Fibroblast of upper back skin (primary cell): ENCODE results near the gene RHOBTB1.
A peak's percentile ranks its signal among the peaks of the same experiment; 100 is the strongest.

Experiments used
- DNase-seq: peaks from one replicate; pipeline ENCODE4 v3.0.0-alpha.2; 2013

RHOBTB1 gene

DNA sequence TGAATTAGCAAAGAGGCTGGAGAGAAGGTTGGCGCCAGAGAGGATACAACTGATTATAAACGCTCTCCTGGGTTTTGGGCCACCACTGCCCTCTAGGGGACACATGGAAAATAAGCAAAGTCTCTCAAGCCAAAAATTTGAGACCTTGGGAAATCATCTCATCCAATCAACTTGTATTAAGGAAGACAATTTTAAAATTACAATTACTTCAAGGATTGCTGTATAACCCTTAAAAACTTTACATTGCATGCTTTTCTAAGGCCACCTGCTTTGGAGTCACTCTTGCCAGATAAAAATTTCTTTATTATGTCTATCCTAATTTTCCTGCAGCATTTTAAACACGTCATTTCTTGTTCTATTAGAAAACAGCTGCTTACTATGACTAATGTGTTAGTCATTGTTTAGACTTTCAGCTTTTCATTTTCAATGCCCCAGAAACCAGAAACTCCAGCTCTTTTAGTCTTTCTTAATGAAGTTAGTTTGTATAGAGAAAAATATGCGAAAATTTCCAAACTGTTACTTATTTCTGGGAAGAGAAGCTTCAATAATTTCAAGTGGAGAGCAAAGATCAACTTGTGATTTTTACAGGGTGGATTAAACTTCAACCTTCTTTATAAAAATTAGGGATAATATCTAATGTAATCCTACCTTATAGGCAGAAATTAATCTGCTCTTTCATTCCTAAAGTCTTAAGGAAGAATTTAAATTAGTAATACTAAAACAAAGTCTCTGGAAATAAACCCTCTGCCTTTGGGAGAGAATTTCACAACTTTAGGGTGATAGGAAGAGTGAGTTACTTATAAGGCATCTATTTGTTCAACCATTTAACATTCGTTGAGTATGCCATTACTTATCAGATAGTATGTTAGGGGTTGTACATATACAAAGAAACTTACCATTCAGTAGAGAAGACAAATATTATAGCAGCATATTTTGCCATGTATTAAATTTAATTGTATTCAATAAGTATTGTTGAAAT, 20.6 kb upstream of the RHOBTB1 start:
- DNase-seq, result peak; percentile 84

DNA sequence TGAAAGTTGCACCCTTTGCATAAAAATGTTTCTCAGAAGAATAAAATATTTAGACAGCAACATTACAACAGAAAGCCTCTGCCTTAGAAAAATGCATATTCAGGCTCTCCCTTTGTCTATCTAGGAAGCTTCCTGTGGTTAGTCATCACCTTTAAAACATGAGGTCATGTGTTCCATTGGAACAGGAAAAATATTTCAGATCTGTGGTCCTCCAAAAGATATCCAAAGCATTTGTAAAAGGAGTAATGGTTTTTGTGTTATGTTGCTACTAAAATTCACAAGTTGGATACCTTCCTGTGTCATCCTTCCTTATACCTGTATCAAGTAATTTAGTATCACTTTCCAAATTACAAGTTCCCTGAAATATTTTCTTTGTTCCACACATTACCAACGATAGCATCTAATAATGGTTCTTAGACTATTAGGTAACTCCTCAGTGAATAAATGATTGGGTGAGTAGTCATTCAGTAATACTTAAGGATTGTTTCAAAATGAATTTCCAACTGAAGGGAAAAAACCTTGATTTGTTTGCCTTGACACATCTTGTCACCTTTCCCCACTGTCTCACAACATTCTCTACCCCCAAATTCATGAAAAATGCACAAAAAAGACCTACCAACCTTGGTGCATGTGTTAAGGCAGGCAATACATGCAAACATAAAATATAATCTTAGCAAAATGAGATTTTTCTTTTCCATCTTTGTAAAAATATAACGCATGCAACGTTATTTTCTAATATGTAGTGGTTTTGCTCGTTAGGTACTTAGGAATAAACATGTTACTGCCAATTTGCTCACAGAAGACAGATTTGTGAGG, 19.7 kb upstream of the RHOBTB1 start:
- DNase-seq, result peak; percentile 84

DNA sequence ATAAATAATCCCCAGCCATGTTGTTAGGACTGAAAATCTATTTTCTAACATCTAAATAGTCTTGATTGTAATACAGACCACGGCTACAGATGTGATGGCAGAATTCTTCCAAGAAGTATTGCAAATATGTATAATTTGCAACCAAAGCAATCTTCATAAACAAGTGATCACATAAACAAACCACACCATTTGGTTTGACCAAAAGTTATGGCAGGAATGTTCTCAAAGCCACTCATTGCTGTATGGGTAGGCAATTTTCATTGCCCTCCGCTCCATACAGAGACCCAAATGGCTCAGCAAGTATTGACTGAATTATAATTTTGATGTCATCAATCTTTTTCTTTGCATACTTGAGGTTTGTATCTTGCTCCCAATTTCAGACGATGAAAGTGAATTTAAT, 19.0 kb upstream of the RHOBTB1 start:
- peak; percentile 83 for DNase-seq

DNA sequence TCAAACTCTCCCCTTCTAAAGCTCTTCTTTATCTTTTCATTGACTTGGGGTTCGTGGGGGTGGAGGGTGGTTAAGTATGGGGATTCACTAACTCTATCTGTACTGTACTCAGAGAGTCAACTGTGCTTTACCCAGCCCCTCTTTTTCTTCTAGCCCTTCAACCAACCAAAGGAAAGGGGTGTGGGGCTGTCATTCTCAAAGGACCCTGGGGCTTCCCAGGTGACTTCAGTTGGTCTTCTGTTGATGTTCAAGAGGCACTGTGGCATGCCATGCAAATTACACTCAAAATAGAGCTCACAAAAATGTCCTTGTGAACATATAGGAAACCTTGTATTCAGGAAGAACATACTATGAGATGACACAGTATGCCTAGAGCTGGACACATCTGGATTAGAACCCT, 16.9 kb upstream of the RHOBTB1 start:
- DNase-seq, result no peak

DNA sequence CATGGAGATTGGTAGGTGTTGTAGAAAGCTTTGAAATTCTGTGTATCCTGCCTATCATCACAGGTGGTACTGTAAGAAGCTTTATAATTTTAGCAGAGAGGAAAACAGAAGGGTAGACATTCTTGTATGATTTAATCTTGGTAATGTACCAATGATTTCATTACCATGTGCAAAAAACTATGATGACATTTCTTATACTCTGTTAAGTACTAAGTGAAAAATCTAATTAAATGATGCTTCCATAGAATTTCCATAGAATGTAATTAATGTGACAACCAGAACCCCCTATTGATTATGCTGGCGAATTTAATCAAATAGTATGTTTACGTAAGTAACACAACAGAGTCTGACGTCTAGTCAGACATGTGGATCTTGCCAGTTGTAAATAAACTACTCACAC, 16.0 kb upstream of the RHOBTB1 start:
- no peak for DNase-seq

DNA sequence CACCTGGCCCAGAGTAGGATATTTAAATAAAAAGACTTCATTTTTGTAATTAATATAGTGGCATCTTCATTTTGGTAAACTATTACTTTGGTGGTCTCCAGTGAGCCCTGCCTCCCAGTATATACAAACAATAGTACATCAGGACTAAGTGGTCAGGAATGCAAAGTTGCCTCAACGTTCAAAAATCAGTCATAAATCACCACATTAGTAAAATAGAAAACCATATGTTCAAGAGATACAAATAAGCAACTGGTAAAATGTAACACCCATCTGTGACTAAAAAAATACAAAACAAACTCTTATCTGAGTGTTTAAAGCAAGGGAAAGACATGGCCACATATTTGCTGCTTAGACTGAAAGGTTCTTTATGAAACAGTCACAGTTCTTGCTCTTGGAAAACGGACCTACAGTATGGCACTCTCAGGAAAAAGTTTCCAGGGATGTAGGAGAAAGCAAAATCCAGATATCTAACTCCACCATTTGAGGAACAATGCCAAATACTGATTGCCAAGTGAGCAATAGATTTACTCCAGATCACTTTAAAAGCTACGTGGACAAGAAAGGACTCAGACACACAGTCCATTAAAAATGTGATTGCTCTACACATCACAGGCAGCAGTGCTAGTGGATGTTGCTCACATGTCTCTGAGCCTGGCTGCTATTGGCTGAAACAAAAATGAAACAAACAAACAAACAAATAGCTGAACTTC, 15.1 kb upstream of the RHOBTB1 start:
- DNase-seq, result peak; percentile 71

DNA sequence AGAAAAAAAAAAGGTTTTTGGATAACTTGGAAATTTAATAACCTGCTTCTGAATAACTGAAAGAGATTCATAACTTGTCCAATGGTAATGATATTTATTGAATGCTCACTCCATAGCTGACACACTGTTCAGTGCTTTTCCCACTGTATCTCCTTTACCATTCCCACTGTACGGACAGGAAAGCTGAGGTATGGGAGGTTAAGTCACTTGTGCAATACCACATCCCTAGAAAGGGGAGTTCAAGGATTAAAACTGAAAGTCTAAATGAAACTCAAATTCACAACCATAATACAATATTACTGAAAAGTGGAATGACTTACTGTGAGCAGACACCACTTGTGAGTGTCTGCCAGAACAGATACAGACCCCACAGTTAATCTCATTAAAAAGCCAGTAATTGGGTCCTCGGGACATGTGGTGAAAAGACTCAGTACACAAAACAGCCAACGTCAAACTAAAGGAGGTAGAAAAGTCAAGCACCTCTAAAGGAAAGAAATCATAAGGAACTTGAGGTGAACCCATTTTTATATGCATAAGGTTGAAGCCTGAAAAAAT, 13.8 kb upstream of the RHOBTB1 start:
- DNase-seq, result no peak

DNA sequence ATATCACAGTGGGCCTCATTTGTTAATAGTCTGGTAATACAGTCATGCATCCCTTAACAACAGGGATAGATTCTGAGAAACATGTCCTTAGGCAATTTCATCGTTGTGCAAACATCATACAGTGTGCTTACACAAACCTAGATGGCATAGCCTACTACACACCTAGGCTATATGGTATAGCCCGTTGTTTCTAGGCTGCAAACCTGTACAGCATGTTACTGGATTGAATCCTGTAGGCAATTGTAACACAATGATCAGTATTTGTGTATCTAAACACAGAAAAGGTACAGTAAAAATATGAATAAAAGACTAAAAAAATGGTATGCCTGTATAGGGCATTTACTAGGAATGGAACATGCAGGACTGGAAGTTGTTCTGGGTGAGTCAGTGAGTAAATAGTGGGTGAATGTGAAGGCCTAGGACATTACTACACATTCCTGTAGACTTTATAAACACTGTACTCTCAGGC, 12.0 kb upstream of the RHOBTB1 start:
- peak; percentile 72 for DNase-seq

DNA sequence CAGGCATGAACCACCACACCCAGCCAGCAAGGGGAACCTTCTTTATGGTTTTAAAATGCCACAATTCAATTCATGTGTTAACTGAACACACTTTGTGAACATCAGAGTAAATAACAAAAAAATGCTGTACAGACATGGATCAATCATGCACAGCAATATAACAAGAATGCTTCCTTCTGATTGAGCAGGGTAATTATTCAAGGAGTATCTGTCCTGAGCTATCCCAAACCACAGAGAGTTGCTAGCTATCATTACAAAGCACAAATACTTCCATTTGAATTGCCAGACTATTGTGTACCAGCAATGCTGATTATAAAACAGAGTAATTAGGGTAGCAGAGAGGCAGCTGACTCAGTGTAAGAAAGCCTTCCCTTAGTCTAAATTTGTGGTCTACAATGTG, 11.3 kb upstream of the RHOBTB1 start:
- DNase-seq, result no peak

DNA sequence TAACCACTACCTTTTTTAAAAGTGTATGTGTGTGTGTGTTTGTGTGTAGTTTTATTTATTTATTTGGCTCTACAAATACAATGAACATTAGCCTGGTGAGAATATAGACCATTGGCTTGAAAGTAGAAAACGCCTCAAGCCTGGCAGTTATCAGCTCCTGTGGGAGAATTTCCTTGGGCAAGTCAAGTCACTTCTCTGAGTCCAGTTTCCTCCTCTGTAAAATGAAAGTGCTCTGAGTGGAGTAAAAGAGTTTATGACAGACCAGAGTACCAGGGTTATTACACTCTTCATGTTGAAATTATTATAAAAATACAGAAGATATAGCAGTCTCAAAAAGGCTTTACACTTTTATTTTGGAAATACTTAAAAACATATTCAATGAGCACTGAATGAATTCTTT, 10.1 kb upstream of the RHOBTB1 start:
- no peak for DNase-seq

DNA sequence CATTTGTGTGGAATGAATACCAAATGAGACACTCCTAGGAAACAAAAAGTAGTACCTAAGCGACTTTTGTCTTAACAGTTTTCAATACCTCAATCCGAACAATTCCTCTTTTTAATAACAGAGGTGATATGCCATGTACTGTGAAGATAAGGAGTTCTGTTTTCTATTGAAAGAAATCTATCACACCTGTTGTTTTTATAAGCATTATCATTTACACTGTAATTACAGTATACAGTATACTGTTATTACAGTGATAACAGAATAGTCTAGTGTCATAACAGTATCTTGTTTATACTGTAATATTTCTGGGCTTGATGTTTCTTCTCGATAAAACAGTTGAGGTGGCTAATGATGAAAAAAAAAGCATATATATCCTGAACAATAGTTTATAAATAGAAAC, 9.4 kb upstream of the RHOBTB1 start:
- no peak for DNase-seq

DNA sequence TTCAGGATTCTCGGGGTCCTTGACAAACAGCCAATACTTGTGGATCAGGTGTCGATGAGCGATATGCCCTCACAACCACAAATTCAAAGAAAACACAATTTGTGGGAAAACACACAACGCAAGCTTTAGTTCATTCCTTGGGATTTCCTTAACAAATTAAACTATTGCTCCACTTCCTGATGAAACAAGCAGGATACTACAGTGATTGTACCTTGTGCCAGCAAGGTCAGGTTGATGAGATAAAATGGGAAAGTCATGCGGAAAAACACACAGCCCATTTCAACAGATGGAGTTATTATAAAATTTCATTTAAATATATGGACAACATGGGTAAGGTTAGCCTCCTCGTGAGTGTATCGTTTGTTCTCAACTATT, 8.8 kb upstream of the RHOBTB1 start:
- DNase-seq, result no peak

DNA sequence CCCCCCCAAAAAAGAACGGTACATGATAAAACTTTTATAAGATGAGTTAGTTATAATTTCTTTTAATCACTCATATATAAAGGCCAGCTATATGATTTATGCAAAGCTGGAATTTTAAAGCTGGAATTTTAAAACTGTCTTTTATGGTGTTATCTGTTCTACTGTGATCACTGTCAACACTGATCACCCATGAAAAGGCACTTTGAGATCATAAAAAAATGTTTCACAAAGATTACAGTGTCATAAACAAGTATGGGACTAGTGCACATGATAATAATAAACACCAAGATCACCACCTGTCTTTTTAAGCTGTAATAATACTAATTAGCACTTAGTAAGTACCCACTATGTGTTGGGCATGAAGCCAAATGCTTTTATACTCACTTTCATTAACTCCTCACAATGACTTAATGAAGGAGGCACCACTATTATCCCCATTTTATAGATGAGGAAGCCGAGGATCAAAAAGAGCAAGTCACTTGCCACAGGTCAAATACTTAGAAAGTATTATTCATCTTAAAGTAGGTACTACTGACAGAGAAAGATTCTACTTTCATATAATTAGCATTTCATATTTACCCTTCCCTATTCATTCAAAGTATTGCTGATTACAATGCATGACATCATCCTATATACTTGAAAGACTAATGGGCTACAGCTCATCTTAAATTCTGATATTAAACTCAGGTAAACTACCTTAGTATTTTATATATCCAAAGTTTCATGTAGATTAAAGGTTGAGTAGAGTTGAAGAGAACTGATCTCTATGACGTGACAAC, 8.3 kb upstream of the RHOBTB1 start:
- DNase-seq, result no peak

DNA sequence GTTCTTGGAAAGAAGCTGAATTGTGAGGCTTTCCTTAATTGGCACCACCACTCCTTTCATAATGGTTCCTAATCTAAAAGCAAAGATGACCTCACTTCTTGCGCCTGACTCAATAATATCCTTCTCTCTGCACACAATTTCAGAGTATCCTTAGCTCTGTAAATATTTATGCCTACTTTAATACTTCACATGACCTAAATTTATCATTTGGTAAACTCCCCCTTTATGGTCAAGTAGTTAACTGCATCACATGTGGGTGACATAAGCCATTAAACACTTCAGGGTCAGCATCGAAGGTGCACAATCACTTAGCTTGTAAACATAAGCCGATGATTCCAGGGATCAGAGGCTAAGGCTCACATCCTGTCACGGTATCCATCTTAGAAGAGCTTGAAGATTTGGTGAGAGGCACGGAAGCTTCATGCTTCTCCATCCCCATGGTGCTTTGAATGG, 7.3 kb upstream of the RHOBTB1 start:
- no peak for DNase-seq

DNA sequence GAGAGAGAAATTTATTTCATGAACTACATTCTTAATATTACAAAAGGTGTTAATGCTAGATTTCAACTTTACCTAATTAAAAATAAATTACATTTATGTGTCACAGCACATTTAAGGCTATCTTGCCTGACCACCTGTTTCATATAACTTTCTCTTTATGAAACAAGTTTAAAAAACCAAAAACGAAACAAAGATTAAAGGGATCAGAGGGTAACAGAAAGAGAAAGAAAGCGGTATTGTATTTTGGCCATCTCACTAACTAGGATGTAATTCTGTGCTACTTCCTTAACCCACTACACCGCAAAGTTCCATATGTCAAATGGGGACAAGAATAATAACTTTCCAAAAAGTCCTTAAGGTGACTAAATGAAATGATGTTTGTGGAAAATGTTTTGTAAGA, 6.3 kb upstream of the RHOBTB1 start:
- DNase-seq, result no peak

DNA sequence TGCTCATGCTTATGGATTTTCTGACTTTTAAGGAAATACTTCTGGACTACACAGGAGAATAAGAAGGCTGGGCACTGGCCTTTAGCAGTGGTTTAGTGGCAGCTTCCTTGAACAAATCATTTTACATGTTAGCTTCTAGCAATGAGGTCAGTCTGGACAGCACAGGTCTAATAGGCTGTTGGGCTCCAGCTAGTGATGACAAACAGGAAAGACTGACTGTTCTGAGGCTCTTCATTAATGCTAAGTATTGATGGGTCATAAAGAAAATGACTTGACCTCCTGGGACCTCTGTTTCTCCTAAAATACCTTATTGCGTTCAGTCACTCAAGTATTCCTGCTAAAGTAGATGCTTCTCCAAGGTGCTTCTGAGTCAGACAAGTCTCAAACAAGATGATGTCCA, 4.9 kb upstream of the RHOBTB1 start:
- DNase-seq, result no peak

DNA sequence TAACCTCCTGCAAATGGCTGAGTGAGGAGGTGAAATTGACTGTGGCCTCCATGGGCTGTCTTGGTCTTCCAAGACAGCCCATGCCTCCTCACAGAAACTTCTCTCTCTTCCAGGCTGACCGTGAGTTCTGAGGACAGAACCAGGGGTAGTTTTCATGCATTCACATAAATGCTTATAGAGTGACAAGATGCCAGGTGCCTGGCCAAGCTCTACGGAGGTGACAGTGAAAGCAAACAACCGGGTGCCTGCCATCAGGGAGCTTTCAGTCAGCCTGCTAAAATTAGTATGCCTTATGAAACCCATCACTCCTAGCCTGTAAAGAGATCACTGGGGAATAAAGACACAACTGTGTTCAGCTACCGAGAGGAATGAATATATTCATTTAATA, 919 bp upstream of the RHOBTB1 start:
- DNase-seq, result no peak

DNA sequence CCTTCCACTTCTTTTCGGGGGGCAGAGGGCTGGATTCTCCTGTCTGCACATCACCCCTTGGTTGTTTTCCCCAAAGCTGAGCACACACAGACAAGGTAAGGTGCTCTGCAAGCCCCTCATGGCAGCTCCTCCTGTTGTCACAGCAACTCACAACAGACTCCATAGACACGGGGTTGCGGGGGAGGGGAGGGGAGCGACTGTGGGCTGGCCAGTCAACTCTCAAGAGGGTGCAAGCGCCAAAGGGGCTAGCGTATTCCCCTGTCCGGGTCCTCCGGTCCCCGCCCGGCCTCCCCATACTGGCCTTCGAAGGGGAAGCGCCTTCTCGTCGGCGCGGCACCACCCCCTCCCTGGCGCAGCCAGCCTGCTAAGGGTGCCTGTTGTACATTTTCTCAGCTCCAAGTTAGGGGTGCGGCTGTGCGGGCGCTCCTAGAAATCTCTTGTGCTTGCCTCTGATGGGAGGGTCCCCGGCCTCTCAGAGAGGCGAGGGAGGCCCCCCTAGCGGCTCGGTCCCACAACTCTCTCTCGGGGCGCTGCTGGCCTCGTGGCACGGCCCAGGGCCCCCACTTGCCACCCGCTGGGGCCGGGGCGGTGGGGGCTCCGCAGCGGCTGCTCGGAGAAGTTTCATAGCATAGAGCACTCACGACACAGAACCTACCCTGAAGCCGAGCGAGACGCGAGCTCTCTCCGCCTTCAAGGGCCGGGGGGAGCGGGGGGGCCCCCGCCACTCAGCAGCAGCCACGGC, 498 bp downstream of the RHOBTB1 start:
- DNase-seq, result peak; percentile 51

DNA sequence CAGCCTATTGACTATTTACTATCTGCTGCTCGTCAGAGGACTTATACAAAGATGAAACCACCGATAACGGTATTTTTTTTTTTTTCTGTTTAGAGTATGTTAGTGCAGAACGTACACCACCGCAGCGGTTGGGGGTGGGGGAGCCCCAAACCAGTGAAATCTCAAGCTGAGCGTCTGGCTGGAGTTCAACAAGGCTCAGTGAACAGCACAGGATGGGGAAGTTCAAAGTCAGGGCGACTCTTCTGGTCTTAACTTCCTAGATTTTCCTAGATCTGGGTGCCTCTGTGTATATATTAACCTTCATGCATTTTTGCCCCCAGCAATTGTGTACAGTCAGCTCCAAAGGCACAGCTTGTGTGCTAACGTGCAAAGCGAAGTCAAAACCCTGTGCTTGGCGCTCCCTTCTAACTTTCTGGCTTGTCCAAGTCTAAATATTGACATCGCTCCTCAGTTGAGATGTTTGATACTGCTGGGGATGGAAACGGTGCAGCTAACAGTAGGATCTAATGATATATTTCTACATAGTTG, 1.1 kb downstream of the RHOBTB1 start:
- DNase-seq, result peak; percentile 63

DNA sequence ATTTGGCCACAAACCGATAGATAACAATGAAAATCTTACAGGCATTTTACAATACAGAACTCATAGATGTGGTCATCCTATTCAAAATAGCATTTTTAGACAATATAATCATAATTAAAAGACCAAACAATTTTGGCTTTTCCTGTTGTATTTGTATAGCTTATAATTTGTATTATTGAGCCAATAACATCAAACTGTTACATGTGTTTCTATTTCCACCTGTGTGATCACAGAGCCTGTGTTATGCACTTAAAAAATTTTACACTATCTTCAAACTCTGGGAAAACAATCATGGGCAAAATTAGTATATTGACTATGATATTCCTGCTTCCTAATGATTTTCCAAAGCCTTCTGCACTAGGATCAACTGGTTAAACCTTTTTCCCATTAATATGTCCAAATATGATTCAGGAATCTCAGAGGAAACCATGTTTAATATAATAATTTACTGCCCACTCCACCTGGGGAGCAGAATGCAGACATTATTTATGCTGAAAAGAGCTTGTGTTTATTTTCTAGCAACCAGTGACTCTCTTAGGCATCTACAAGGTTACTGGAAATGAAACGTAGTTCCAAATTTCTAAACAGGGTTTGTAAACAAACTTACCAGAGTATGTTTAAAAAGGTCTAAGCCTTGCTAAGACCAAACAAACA, 1.7 kb downstream of the RHOBTB1 start:
- DNase-seq, result no peak
